ENCODE results near the gene FGFR3.
"Not testable (repeated sequence)": the region's sequence is repeated elsewhere in the genome, so short reads cannot be mapped to it uniquely, and the experiment has no call there.

Gene FGFR3

GRCh38 chr4:1839282-1839681 lies 46.2 kb downstream of the FGFR3 start:
- DNase-seq (ENCODE audit: low read depth in 1 of 2, low spot score in 1 of 2) = no peak

GRCh38 chr4:1841201-1841886 lies 48.3 kb downstream of the FGFR3 start:
- DNase-seq (ENCODE audit: low read depth in 1 of 2, low spot score in 1 of 2) = no peak

- DNase-seq (ENCODE audit: low read depth in 1 of 2, low spot score in 1 of 2) = no peak
These were observed 48.8 kb downstream of the FGFR3 start for GRCh38 chr4:1841887-1842210.

DNA sequence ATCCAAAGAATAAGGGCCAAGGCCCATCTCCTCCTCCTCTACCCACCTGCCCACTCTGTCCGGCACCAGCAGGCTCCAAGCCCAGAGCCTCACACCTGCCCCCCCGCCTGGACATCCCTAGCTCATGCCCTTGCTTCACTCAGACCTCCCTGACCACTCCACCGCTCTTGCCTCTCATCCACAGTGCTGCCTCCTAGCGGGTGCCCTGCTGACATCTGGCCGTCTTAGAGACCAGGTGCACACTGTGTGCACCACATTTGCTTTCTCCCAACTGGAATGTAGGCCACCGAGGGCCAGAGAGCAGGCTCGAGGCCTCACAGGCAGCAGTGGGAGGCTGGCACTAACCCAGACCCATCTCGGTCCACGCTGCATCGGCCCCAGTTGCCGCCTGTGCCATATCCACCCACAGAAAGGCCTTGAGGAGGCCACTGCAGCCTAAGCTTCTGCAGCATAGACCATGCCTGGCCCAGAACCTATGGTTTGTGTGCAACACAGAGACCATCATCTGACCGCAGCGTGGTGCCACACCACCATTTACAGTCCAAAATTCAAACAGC lies 49.3 kb downstream of the FGFR3 start:
- no peak for DNase-seq (ENCODE audit: low read depth in 1 of 2, low spot score in 1 of 2)

GRCh38 chr4:1842993-1843448 lies 49.9 kb downstream of the FGFR3 start:
- DNase-seq (ENCODE audit: low read depth in 1 of 2, low spot score in 1 of 2) = no peak

- DNase-seq (ENCODE audit: low read depth in 1 of 2, low spot score in 1 of 2) = no peak
These were observed 50.8 kb downstream of the FGFR3 start for GRCh38 chr4:1843852-1844251.

DNA sequence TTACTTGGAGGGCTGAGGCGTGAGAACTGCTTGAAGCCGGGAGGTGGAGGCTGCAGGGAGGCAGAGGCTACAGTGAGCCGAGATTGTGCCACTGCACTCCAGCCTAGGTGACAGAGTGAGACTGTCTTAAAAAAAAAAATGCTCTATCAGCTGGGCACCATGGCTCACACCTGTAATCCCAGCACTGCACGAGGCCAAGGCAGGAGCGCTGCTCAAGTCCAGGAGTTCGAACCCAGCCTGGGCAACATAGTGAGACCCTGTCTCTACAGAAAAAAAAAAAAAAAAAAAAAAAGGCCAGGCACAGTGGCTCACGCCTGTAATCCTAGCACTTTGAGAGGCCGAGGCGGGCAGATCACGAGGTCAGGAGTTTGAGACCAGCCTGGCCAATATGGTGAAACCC lies 51.5 kb downstream of the FGFR3 start:
- DNase-seq (ENCODE audit: low read depth in 1 of 2, low spot score in 1 of 2) = not testable (repeated sequence)

GRCh38 chr4:1846580-1846979 lies 53.5 kb downstream of the FGFR3 start:
- DNase-seq (ENCODE audit: low read depth in 1 of 2, low spot score in 1 of 2) = no peak

- no peak for DNase-seq (ENCODE audit: low read depth in 1 of 2, low spot score in 1 of 2)
These were observed 57.2 kb downstream of the FGFR3 start for GRCh38 chr4:1850276-1850675.

- DNase-seq (ENCODE audit: low read depth in 1 of 2, low spot score in 1 of 2) = no peak
These were observed 58.1 kb downstream of the FGFR3 start for GRCh38 chr4:1851160-1851559.

DNA sequence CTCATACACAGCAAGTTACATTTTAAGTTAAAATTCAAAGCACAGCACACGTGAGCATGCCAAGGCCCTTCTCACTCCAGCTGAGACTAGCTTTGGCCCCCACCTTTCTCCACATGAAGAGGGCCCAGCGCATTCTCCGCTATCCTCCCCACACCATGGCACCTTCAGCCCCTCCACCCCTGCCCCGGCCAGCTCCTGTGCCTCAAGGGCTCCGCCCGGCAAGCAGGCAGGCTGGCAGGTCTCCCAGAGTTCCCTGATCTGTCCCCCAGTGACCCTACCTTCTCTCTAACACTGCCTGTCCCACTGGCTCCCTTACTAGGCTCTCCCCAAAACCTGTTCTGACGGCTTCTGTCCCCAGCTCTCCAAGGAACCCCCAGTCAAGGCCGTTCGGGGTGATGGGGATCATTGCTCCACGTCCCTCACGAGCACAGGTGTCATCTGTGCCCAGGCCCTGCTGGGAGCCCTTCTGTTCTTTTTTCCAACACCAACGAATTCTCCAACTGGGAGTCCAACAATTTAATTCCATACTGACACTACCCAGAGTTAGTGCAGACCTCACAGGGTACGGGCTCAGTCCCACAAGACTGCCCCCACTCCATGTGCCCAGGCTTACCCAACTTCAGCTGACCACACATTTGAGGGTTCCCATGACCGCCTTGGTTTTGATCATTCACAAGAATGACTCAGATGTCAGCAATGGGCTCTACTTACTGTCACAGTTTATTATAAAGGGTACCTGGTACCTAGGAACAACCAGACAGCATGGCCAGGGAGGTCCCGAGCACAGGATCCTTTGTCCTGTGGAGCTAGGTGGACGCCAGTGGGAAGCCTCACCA lies 58.7 kb downstream of the FGFR3 start:
- no peak for DNase-seq (ENCODE audit: low read depth in 1 of 2, low spot score in 1 of 2)

- no peak for DNase-seq (ENCODE audit: low read depth in 1 of 2, low spot score in 1 of 2)
These were observed 60.0 kb downstream of the FGFR3 start for GRCh38 chr4:1852904-1853623.

- no peak for DNase-seq (ENCODE audit: low read depth in 1 of 2, low spot score in 1 of 2)
These were observed 61.7 kb downstream of the FGFR3 start for GRCh38 chr4:1854752-1855151.

GRCh38 chr4:1855333-1856070 lies 62.4 kb downstream of the FGFR3 start:
- DNase-seq (ENCODE audit: low read depth in 1 of 2, low spot score in 1 of 2) = peak in 1 of 2 donors; percentile 13

- DNase-seq (ENCODE audit: low read depth in 1 of 2, low spot score in 1 of 2) = peak; percentile 87 to 89
These were observed 63.2 kb downstream of the FGFR3 start, which contains the start of gene LETM1 for GRCh38 chr4:1856071-1856942. Gene LETM1 (minus strand): TSS chr4:1856156. CDS start chr4:1855950, 206 bp downstream.

- no peak for DNase-seq (ENCODE audit: low read depth in 1 of 2, low spot score in 1 of 2)
These were observed 64.0 kb downstream of the FGFR3 start for GRCh38 chr4:1856943-1857699.

DNA sequence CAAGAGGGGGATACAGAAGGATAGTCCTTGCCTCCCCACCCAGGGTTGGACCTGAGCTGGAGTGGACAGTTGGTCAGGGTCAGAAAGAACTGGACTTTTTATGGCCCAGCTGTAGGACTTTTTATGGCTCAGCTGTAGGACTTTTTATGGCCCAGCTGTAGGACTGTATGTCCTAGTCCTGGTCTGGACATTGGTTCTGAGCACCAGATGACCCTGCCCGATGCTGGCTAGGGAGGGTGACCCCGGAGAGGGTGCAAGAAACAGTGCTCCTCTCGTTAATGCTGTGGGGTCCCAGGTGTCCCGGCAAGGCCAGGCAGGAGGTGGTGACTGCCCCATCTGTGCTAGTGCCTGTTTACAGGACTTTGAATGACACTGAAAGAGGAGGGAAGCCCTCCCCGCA lies 64.8 kb downstream of the FGFR3 start:
- DNase-seq (ENCODE audit: low read depth in 1 of 2, low spot score in 1 of 2) = no peak
